Measurements from ENCODE around the gene HSPA12A.
A peak's percentile ranks its signal among the peaks of the same experiment; 100 is the strongest.

Gene HSPA12A

DNA sequence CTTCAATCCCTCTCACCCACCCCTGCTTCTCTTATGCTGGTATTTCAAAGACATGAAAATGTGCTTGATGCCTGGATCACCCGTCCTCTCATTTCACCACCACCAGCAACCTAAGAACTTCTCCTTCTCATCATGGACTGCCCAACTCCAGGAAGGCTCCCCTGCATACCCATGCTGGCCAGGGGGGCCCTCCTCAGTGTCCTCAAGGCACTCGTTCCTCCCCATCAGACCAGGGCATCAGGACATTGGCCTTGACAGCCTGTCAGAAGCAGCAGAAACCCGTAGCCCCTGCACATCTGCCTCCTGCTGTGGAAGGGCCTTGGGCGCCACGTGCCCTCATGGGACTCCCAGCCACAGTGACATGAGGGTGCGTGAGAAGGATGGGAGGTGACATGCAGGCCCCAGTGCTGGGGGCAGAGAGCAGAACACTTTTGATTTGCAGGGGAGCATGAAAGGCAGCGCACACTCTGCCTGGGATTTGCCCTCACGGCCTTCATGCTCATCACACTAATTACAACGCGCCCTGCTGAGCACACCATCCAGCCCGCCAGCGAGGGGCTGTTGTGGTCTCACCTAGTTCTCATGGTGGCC is 1.9 kb upstream of the HSPA12A start:
- peak overlapping the region in 1 of 3 experiments; percentile 6 for H3K27ac Mint-ChIP-seq
- H3K27me3 Mint-ChIP-seq (ENCODE audit: low read depth): peaks cover 45% of the 10 kb centered on the region
- TF ChIP-seq, protein P1, sequence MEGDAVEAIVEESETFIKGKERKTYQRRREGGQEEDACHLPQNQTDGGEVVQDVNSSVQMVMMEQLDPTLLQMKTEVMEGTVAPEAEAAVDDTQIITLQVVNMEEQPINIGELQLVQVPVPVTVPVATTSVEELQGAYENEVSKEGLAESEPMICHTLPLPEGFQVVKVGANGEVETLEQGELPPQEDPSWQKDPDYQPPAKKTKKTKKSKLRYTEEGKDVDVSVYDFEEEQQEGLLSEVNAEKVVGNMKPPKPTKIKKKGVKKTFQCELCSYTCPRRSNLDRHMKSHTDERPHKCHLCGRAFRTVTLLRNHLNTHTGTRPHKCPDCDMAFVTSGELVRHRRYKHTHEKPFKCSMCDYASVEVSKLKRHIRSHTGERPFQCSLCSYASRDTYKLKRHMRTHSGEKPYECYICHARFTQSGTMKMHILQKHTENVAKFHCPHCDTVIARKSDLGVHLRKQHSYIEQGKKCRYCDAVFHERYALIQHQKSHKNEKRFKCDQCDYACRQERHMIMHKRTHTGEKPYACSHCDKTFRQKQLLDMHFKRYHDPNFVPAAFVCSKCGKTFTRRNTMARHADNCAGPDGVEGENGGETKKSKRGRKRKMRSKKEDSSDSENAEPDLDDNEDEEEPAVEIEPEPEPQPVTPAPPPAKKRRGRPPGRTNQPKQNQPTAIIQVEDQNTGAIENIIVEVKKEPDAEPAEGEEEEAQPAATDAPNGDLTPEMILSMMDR (IDR thresholded peaks at IDR 0.05; ENCODE audit: unreplicated experiment in 3 of 3): no peak
- no peaks in the 10 kb centered on the region for H3K36me3 Mint-ChIP-seq (ENCODE audit: low read depth)
- no peaks in the 10 kb centered on the region for H3K4me1 Mint-ChIP-seq
- H3K4me3 Mint-ChIP-seq: peak overlapping the region; percentile 68 to 79 (median 78)
- H3K9me3 Mint-ChIP-seq: no peaks in the 10 kb centered on the region

GRCh38 chr10:116743266-116744064 is 1.1 kb upstream of the HSPA12A start:
- no peaks in the 10 kb centered on the region for H3K36me3 Mint-ChIP-seq (ENCODE audit: low read depth)
- no peaks in the 10 kb centered on the region for H3K4me1 Mint-ChIP-seq
- TF ChIP-seq, protein P1 (IDR thresholded peaks at IDR 0.05; ENCODE audit: unreplicated experiment in 3 of 3): no peak
- peak overlapping the region; percentile 78 to 81 (median 79) for H3K4me3 Mint-ChIP-seq
- H3K27ac Mint-ChIP-seq: peak overlapping the region; percentile 20 to 56 (median 41)
- H3K9me3 Mint-ChIP-seq: no peaks in the 10 kb centered on the region
- peaks cover 53% of the 10 kb centered on the region for H3K27me3 Mint-ChIP-seq (ENCODE audit: low read depth)

DNA sequence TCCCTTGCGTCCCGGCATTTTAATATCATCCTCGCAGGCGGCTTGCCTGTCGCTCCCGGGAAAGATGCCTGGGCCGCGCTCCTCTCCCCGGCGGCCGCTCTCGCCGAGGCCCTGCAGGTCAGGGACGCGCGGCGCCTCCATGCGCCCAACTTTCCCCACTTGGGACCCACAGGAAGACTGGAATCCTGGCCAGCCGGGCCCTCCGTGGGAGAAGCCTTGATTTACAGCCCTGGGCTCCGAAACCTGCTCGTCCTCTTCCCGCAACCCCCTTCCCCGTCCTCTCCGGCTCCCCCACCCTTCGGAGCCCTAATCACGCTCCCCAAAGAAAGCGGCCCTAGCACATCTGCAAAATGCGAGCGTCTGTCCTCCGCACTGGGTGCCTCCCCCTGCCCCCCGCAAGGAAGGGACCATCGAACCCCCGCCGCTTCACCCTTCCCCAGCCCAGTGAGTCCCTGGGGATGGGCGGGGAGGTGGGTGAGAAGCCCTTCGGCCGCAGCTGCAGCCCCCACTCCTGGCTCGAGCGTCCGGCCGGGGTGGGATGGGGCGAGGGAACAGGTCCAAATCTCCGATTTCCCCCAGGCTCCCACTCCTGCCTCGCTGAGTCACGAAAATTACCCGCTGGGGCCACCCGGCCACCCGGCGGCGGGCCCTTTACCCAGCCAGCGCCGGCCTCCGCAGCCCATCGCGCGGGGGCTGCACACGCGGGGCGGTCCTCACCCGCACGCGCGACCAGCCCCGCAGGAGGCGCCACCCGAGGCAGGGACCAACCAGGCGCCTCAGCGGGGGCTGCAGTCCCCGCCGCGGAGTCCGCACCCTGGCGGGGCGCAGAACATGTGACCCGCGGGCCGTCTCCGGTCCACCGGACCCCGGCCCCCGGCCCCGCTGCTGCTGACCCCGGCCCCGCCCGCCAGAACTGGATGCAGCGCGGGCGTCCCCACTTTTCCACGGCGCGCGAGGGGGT is 695 bp downstream of the HSPA12A start:
- Mint-ChIP-seq H3K27me3 (ENCODE audit: low read depth) (peaks cover 55% of the 10 kb centered on the region), H3K36me3 (ENCODE audit: low read depth) (no peaks in the 10 kb centered on the region), H3K27ac (no peak overlapping the region), H3K4me1 (peaks cover 14% of the 10 kb centered on the region), H3K4me3 (peak overlapping the region; percentile 82 to 90 (median 84)), H3K9me3 (no peaks in the 10 kb centered on the region)
- TF ChIP-seq, protein P1 (IDR thresholded peaks at IDR 0.05; ENCODE audit: unreplicated experiment in 3 of 3): peak in 2 of 3 experiments; percentile 10 to 14

DNA sequence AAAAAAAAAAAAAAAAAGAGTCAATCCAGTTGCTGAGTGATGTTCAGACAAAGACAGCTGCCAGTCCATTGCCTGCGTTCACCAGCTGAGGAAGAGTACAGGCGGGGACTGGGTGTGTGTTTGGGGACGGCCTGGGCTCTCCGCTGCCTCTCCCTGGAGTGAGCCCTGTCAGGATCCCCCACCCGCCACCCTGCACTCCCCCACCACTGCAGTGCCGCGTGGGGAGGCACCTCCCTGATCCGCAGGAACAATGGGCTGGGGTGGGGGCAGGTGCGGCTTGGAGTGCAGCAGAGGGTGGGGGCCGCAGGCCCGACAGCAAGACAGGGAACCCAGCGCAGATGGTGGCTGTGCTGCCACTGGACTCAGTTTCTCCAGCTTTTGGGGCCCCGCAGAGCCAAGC is 1.4 kb downstream of the HSPA12A start:
- no peaks in the 10 kb centered on the region for H3K36me3 Mint-ChIP-seq (ENCODE audit: low read depth)
- peaks cover 52% of the 10 kb centered on the region for H3K27me3 Mint-ChIP-seq (ENCODE audit: low read depth)
- no peaks in the 10 kb centered on the region for H3K9me3 Mint-ChIP-seq
- peaks cover 14% of the 10 kb centered on the region for H3K4me1 Mint-ChIP-seq
- no peak overlapping the region for H3K27ac Mint-ChIP-seq
- H3K4me3 Mint-ChIP-seq: peak overlapping the region; percentile 82 to 90 (median 84)
- TF ChIP-seq, protein P1 (IDR thresholded peaks at IDR 0.05; ENCODE audit: unreplicated experiment in 3 of 3): no peak

- Mint-ChIP-seq H3K9me3 (no peaks in the 10 kb centered on the region), H3K4me3 (peak overlapping the region; percentile 23 to 57 (median 48)), H3K4me1 (peaks cover 21% of the 10 kb centered on the region), H3K36me3 (ENCODE audit: low read depth) (peaks cover 3% of the 10 kb centered on the region), H3K27me3 (ENCODE audit: low read depth) (peaks cover 32% of the 10 kb centered on the region), H3K27ac (no peak overlapping the region)
- TF ChIP-seq, protein P1 (IDR thresholded peaks at IDR 0.05; ENCODE audit: unreplicated experiment in 3 of 3): no peak
These were observed 4.0 kb downstream of the HSPA12A start for GRCh38 chr10:116738339-116738738.

Data from nephron (organoid).